ENCODE results near the gene KLHL20.
"Not testable (repeated sequence)": the region's sequence is repeated elsewhere in the genome, so short reads cannot be mapped to it uniquely, and the experiment has no call there.

Gene KLHL20

GRCh38 chr1:173714759-173715537 is at the start of gene KLHL20:
Gene KLHL20, plus strand, starts transcription at chr1:173714981. Its CDS starts 1,063 bp downstream, at chr1:173716044.
- peak; percentile 91 for DNase-seq

GRCh38 chr1:173666646-173667045 is 48.1 kb upstream of the KLHL20 start:
- DNase-seq, result no peak

GRCh38 chr1:173669491-173669941 is 45.3 kb upstream of the KLHL20 start, which contains the start of gene ANKRD45:
Gene ANKRD45, minus strand, starts transcription at chr1:173669851. Its CDS starts 10,433 bp downstream, at chr1:173659418.
- DNase-seq, result no peak

- not testable (repeated sequence) for DNase-seq
These were observed 40.3 kb upstream of the KLHL20 start for GRCh38 chr1:173674496-173674895.

- DNase-seq, result not testable (repeated sequence)
These were observed 34.6 kb upstream of the KLHL20 start for GRCh38 chr1:173680152-173680551.

- no peak for DNase-seq
These were observed 32.6 kb upstream of the KLHL20 start for GRCh38 chr1:173682184-173682583.

- DNase-seq, result not testable (repeated sequence)
These were observed 30.9 kb upstream of the KLHL20 start for GRCh38 chr1:173683838-173684237.

GRCh38 chr1:173685121-173685520 is 29.7 kb upstream of the KLHL20 start:
- DNase-seq, result not testable (repeated sequence)

GRCh38 chr1:173688300-173688699 is 26.5 kb upstream of the KLHL20 start:
- DNase-seq, result no peak

- DNase-seq, result no peak
These were observed 21.5 kb upstream of the KLHL20 start for GRCh38 chr1:173693238-173693637.

- DNase-seq, result not testable (repeated sequence)
These were observed 13.5 kb upstream of the KLHL20 start for GRCh38 chr1:173701299-173701698.

GRCh38 chr1:173702736-173703135 is 12.0 kb upstream of the KLHL20 start:
- DNase-seq, result no peak

- no peak for DNase-seq
These were observed 9.7 kb upstream of the KLHL20 start for GRCh38 chr1:173705117-173705516.

- DNase-seq, result no peak
These were observed 6.0 kb upstream of the KLHL20 start for GRCh38 chr1:173708787-173709186.

- no peak for DNase-seq
These were observed 381 bp upstream of the KLHL20 start for GRCh38 chr1:173714441-173714758.

- DNase-seq, result no peak
These were observed 710 bp downstream of the KLHL20 start for GRCh38 chr1:173715538-173715844.

- no peak for DNase-seq
These were observed 2.5 kb downstream of the KLHL20 start for GRCh38 chr1:173717238-173717637.

GRCh38 chr1:173731331-173731730 is 16.6 kb downstream of the KLHL20 start:
- DNase-seq, result not testable (repeated sequence)

GRCh38 chr1:173733912-173734311 is 19.1 kb downstream of the KLHL20 start:
- DNase-seq, result no peak

GRCh38 chr1:173736104-173736503 is 21.3 kb downstream of the KLHL20 start:
- not testable (repeated sequence) for DNase-seq

GRCh38 chr1:173742203-173742886 is 27.6 kb downstream of the KLHL20 start:
- no peak for DNase-seq

- DNase-seq, result no peak
These were observed 29.9 kb downstream of the KLHL20 start for GRCh38 chr1:173744651-173745050.

GRCh38 chr1:173749137-173749536 is 34.4 kb downstream of the KLHL20 start:
- no peak for DNase-seq

GRCh38 chr1:173753830-173754229 is 39.0 kb downstream of the KLHL20 start:
- no peak for DNase-seq

Data from NCI-H1694 treated with DMSO at 0.1 percent for 48 hours (cell line).